ENCODE data around the gene GRAMD4. TPM values are rescaled to one million over a fixed set of nuclear protein-coding genes. Genes with fewer than 3 reads are reported as not detected.

Gene GRAMD4
- total RNA-seq, 1 experiment from 2014 or later, result 38.2 TPM

DNA sequence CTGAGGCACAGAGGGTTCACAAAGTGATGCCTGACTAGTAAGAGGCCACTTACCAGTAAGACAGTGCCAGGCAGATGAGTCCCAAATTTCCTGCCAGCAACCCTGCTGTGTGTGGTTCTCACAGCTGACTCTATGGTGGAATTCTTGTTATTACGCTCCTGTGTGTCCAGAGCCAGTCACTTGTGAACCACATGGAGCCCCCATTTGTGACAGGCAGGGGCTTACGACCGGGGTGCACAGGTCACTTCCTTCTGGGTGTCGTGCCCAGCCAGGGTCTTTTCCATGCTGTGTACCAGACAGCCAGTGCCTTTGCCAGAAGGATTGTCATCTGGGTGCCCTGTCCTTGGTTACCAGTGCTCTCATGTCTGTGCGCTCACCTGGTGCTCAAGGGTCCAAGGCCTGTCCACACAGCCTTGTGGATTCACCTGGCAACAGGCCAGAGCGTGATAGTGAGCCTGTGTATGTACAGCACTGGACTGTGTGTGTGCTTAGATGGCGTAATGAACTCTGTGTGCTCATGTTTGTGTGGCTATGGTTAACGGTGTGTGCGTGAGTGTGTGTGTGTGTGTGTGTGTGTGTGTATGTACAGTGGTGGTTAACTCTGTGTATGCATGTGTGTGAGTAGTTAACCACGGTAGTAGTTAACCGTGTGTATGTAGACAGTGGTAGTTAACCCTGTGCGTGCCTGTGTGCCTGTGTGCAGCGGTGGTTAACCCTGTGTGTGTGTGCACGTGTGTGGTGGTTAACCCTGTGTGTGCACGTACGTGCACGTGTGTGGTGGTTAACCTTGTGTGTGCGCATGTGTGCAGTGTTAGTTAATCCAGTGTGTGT, 18.6 kb downstream of the GRAMD4 start:
- POLR2A ChIA-PET (ENCODE audit: unreplicated experiment), result no interaction called here
- no peak overlapping the region for H3K4me2 ChIP-seq
- no peaks in the 10 kb centered on the region for H3K36me3 ChIP-seq (ENCODE audit: low read depth)
- H3K9me3 ChIP-seq (ENCODE audit: insufficient read depth, low read depth), result no peaks in the 10 kb centered on the region
- H3K79me2 ChIP-seq (ENCODE audit: low read depth), result no peaks in the 10 kb centered on the region
- H2AFZ ChIP-seq, result no peak overlapping the region
- CTCF ChIA-PET, result no interaction called here
- H4K20me1 ChIP-seq (ENCODE audit: insufficient read depth), result peaks cover 18% of the 10 kb centered on the region; the same call in 1 of the 2 replicates
- BruUV-seq (replicated peaks), result no TSS peak
- no peaks in the 10 kb centered on the region; the same call in 1 of the 2 replicates for H3F3A ChIP-seq (ENCODE audit: insufficient read depth, low read depth)
- H3K4me3 ChIP-seq, result no peak overlapping the region
- intact Hi-C loops (cut with micrococcal nuclease; ENCODE audit: unreplicated experiment), result no loop called here
- no peak for DNase-seq
- no peak for TF ChIP-seq EZH2 (IDR thresholded peaks at IDR 0.05; ENCODE audit: low read depth)
- TF ChIP-seq, protein P1, sequence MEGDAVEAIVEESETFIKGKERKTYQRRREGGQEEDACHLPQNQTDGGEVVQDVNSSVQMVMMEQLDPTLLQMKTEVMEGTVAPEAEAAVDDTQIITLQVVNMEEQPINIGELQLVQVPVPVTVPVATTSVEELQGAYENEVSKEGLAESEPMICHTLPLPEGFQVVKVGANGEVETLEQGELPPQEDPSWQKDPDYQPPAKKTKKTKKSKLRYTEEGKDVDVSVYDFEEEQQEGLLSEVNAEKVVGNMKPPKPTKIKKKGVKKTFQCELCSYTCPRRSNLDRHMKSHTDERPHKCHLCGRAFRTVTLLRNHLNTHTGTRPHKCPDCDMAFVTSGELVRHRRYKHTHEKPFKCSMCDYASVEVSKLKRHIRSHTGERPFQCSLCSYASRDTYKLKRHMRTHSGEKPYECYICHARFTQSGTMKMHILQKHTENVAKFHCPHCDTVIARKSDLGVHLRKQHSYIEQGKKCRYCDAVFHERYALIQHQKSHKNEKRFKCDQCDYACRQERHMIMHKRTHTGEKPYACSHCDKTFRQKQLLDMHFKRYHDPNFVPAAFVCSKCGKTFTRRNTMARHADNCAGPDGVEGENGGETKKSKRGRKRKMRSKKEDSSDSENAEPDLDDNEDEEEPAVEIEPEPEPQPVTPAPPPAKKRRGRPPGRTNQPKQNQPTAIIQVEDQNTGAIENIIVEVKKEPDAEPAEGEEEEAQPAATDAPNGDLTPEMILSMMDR (conservative IDR thresholded peaks at IDR 0.05), result no peak
- H3K27ac ChIP-seq, result no peak overlapping the region
- H3K27me3 ChIP-seq (ENCODE audit: insufficient read depth, low read depth), result no peaks in the 10 kb centered on the region
- H3K4me1 ChIP-seq (replicated peaks; ENCODE audit: insufficient read depth), result no peaks in the 10 kb centered on the region
- no peaks in the 10 kb centered on the region for H3K9me2 ChIP-seq (ENCODE audit: insufficient read depth)

DNA sequence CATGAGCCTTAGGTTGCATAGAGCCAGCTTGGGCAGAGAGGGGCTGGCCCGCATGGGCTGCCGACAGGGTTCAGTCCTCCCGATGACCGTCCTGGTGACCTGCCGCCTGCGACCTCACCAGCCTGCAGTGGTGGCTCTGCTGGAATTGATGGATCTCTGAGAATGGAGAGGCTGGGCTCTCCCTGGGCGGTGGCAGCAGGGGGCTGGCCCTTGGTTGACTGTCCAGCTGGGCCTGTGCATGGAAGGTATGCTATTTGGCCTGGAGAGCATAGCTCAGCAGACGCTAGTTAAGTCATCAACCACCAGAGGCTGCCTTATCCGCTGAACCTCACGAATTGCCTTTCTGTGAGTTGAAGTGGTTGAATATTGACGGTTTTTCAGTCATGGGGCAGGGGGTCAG, 19.7 kb downstream of the GRAMD4 start:
- intact Hi-C loops (cut with micrococcal nuclease; ENCODE audit: unreplicated experiment), result no loop called here
- H3K27me3 ChIP-seq (ENCODE audit: insufficient read depth, low read depth), result no peaks in the 10 kb centered on the region
- no peak overlapping the region for H3K4me2 ChIP-seq
- H2AFZ ChIP-seq, result no peak overlapping the region
- H3K27ac ChIP-seq, result no peak overlapping the region
- POLR2A ChIA-PET (ENCODE audit: unreplicated experiment), result no interaction called here
- CTCF ChIA-PET, result no interaction called here
- no peaks in the 10 kb centered on the region for H3K36me3 ChIP-seq (ENCODE audit: low read depth)
- no peak overlapping the region for H3K4me3 ChIP-seq
- H3K4me1 ChIP-seq (replicated peaks; ENCODE audit: insufficient read depth), result no peaks in the 10 kb centered on the region
- no peak for DNase-seq
- H3K9me2 ChIP-seq (ENCODE audit: insufficient read depth), result no peaks in the 10 kb centered on the region
- peaks cover 18% of the 10 kb centered on the region; the same call in 1 of the 2 replicates for H4K20me1 ChIP-seq (ENCODE audit: insufficient read depth)
- TF ChIP-seq, protein P1 (conservative IDR thresholded peaks at IDR 0.05), result no peak
- no peak for TF ChIP-seq EZH2 (IDR thresholded peaks at IDR 0.05; ENCODE audit: low read depth)
- BruUV-seq (replicated peaks), result no TSS peak
- no peaks in the 10 kb centered on the region; the same call in 1 of the 2 replicates for H3F3A ChIP-seq (ENCODE audit: insufficient read depth, low read depth)
- H3K9me3 ChIP-seq (ENCODE audit: insufficient read depth, low read depth), result no peaks in the 10 kb centered on the region
- no peaks in the 10 kb centered on the region for H3K79me2 ChIP-seq (ENCODE audit: low read depth)

- intact Hi-C loops (cut with micrococcal nuclease; ENCODE audit: unreplicated experiment), result no loop called here
- DNase-seq, result no peak
- Histone ChIP-seq H3K27me3 (ENCODE audit: insufficient read depth, low read depth) (no peaks in the 10 kb centered on the region), H3F3A (ENCODE audit: insufficient read depth, low read depth) (no peaks in the 10 kb centered on the region; the same call in 1 of the 2 replicates), H3K9me3 (ENCODE audit: insufficient read depth, low read depth) (no peaks in the 10 kb centered on the region), H4K20me1 (ENCODE audit: insufficient read depth) (peaks cover 18% of the 10 kb centered on the region; the same call in 1 of the 2 replicates), H3K27ac (no peak overlapping the region), H3K4me3 (no peak overlapping the region), H3K79me2 (ENCODE audit: low read depth) (no peaks in the 10 kb centered on the region), H2AFZ (no peak overlapping the region), H3K4me2 (no peak overlapping the region), H3K9me2 (ENCODE audit: insufficient read depth) (no peaks in the 10 kb centered on the region), H3K4me1 (replicated peaks; ENCODE audit: insufficient read depth) (no peaks in the 10 kb centered on the region), H3K36me3 (ENCODE audit: low read depth) (no peaks in the 10 kb centered on the region)
- BruUV-seq (replicated peaks), result no TSS peak
- ChIA-PET CTCF (no interaction called here), POLR2A (ENCODE audit: unreplicated experiment) (no interaction called here)
- TF ChIP-seq, protein P1 (conservative IDR thresholded peaks at IDR 0.05), result no peak
- TF ChIP-seq EZH2 (IDR thresholded peaks at IDR 0.05; ENCODE audit: low read depth), result no peak
Observed at GRCh38 chr22:46640293-46641055, 20.3 kb downstream of the GRAMD4 start.
